HG03575 (cell line): ENCODE measurements around the gene PCSK5.

Experiments
- ATAC-seq: cut with Tn5 transposase; IDR thresholded peaks from one replicate; pipeline ENCODE4 v1.9.1; 2021; ENCODE audit not compliant: unreplicated experiment, insufficient number of reproducible peaks, low FRiP score; ENCODE audit errors: extremely low read depth

Gene PCSK5

GRCh38 chr9:75912951-75913350 is 22.5 kb downstream of the PCSK5 start:
- ATAC-seq, result no peak

GRCh38 chr9:75914002-75914401 is 23.5 kb downstream of the PCSK5 start:
- ATAC-seq, result no peak

- ATAC-seq, result no peak
Observed at GRCh38 chr9:75914883-75915452, 24.5 kb downstream of the PCSK5 start.

- ATAC-seq, result no peak
Observed at GRCh38 chr9:75918154-75918553, 27.7 kb downstream of the PCSK5 start.

- no peak for ATAC-seq
Observed at GRCh38 chr9:75918909-75919308, 28.4 kb downstream of the PCSK5 start.

- ATAC-seq, result no peak
Observed at GRCh38 chr9:75921391-75922127, 31.1 kb downstream of the PCSK5 start.

GRCh38 chr9:75926385-75926784 is 35.9 kb downstream of the PCSK5 start:
- no peak for ATAC-seq

- ATAC-seq, result no peak
Observed at GRCh38 chr9:75927356-75927755, 36.9 kb downstream of the PCSK5 start.

- no peak for ATAC-seq
Observed at GRCh38 chr9:75930190-75930589, 39.7 kb downstream of the PCSK5 start.

GRCh38 chr9:75930730-75931321 is 40.4 kb downstream of the PCSK5 start:
- no peak for ATAC-seq

GRCh38 chr9:75933982-75934381 is 43.5 kb downstream of the PCSK5 start:
- no peak for ATAC-seq

- ATAC-seq, result no peak
Observed at GRCh38 chr9:75935591-75935990, 45.1 kb downstream of the PCSK5 start.

- ATAC-seq, result no peak
Observed at GRCh38 chr9:75937521-75938258, 47.2 kb downstream of the PCSK5 start.

- ATAC-seq, result no peak
Observed at GRCh38 chr9:75938946-75939345, 48.5 kb downstream of the PCSK5 start.

- no peak for ATAC-seq
Observed at GRCh38 chr9:75939536-75940111, 49.2 kb downstream of the PCSK5 start.

GRCh38 chr9:75941066-75941465 is 50.6 kb downstream of the PCSK5 start:
- ATAC-seq, result no peak

GRCh38 chr9:75941577-75942311 is 51.3 kb downstream of the PCSK5 start:
- ATAC-seq, result no peak

GRCh38 chr9:75946766-75947165 is 56.3 kb downstream of the PCSK5 start:
- ATAC-seq, result no peak

GRCh38 chr9:75947233-75947632 is 56.8 kb downstream of the PCSK5 start:
- no peak for ATAC-seq
